ENCODE results near the gene BSDC1.

- TF ChIP-seq CTCF (IDR thresholded peaks at IDR 0.05) (no peak), POLR2AphosphoS5 (IDR thresholded peaks at IDR 0.05; ENCODE audit: low read depth, low read length) (no peak), TCF7L2 (IDR thresholded peaks at IDR 0.05; ENCODE audit: low read depth, low read length) (no peak), REST (IDR thresholded peaks at IDR 0.05; ENCODE audit: insufficient read depth in 1 of 2, low read depth in 2 of 2, low read length in 1 of 2) (no peak), SIN3A (IDR thresholded peaks at IDR 0.05; ENCODE audit: borderline replicate concordance, insufficient read depth, low read depth, low read length) (no peak)
Measured at GRCh38 chr1:32346532-32347157, 47.6 kb downstream of the BSDC1 start.
